GM19328 (cell line): Measurements from ENCODE around the gene PTPRE.
"Not testable (repeated sequence)": the region's sequence is repeated elsewhere in the genome, so short reads cannot be mapped to it uniquely, and the experiment has no call there.

Experiments used
- ATAC-seq: cut with Tn5 transposase; IDR thresholded peaks from one replicate; pipeline ENCODE4 v1.9.1; 2021; ENCODE audit warnings: mild to moderate bottlenecking, moderate library complexity; ENCODE audit not compliant: unreplicated experiment

Gene PTPRE

GRCh38 chr10:128086003-128086863 lies 179.3 kb downstream of the PTPRE start:
- no peak for ATAC-seq

DNA sequence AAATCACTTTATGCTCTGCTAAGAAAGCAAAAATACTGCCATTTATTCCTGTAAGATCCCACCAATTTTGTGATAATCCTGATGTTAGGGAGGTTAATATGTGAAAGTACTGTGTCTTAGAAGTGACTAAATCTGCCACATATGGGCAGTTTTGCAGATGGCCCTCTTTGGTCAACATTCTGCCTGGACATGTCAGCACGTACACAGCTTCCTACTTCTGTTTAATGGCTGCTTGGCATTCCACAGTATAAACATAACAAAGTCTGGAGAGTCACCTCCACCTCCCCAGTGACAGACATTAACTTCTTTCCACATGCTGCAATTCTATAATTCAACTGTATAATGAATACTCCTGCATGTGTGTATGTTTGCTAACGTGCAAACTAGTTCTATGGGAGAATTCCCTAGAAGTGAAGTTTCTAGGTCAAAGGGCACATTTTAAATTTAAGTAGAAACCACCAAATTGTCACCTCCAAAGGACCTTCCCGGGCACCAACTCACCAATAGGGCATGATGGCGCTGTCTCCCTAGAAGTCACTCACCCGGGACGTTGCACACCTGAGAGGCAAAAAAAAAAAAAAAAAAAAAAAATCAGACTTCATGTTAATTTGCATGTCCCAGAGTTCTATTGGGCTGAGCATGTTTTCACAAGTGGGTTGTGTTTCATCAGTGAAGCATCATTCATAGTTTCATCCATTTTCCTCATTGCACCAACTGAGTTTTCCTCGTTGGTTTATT lies 180.4 kb downstream of the PTPRE start:
- ATAC-seq: no peak

- no peak for ATAC-seq
Observed at GRCh38 chr10:128087884-128088709, 181.2 kb downstream of the PTPRE start.

GRCh38 chr10:128091636-128092210 lies 184.8 kb downstream of the PTPRE start:
- no peak for ATAC-seq

DNA sequence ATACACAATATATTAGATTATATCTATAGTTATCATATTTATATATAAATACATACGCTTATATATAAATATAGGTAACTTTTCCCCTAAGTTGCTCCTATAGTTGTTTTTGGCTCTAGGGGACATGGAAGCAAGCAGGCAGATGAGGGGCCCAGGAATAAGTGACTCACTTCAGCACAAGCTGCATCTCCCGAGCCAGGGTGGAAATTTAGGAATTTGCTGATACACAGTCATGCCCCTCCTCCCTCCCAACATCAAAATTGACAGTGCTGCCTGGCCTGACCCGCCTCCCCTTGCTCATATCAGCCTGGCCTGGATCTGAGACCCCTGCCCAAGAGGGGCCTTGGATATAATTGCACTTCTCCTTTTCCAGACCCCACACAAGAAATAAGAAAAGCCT lies 185.6 kb downstream of the PTPRE start:
- ATAC-seq: no peak

DNA sequence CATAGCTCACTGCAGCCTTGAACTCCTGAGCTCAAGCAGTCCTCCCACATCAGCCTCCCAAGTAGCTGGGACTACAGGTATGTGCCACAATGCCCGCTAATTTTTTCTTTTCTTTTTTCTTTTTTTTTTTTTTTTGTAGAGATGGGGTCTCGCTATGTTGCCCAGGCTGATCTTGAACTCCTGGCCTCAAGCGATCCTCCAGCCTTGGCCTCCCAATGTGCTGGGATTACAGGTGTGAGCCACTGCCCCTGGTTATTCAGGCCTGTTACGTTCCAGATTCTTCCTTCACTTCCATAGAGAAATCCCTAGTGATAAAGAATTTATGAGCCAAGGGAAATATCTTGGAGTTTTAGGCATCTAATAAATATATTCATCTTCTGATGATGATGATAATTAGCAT lies 187.7 kb downstream of the PTPRE start:
- ATAC-seq: not testable (repeated sequence)

GRCh38 chr10:128095027-128095752 lies 188.3 kb downstream of the PTPRE start:
- no peak for ATAC-seq

DNA sequence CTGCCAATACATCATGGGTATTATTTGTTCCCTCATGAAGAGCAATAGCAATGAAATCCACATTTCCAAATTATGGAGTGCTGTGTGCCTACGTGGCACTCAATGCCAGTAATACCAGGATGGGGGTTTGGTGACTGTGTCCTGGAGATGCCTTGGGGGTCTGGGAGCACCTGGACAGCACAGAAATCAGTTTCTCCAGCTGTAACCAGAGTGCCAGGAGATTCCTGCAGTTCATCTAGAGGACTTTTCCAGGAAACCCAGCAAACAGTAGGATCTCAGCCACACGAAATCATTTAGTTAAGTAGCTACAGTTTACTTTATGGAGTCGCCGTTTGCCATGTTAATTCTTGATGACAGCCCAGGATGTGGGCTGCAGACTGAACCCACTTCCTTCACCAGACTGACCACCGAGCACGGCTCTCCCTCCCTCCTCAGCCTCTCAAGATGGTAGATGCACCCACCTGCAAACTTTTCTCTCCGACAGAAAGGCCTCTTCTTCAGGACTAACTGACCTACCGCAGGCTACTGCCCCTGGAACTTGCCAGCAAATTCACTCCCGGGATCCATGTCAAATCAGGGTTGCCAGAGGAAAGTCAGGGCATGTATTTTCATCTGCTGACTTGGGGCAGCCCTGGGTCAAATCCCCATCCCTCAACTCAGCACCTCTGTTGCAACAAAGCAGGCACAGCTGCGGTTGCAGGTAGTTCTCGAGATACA lies 189.0 kb downstream of the PTPRE start:
- ATAC-seq: no peak

DNA sequence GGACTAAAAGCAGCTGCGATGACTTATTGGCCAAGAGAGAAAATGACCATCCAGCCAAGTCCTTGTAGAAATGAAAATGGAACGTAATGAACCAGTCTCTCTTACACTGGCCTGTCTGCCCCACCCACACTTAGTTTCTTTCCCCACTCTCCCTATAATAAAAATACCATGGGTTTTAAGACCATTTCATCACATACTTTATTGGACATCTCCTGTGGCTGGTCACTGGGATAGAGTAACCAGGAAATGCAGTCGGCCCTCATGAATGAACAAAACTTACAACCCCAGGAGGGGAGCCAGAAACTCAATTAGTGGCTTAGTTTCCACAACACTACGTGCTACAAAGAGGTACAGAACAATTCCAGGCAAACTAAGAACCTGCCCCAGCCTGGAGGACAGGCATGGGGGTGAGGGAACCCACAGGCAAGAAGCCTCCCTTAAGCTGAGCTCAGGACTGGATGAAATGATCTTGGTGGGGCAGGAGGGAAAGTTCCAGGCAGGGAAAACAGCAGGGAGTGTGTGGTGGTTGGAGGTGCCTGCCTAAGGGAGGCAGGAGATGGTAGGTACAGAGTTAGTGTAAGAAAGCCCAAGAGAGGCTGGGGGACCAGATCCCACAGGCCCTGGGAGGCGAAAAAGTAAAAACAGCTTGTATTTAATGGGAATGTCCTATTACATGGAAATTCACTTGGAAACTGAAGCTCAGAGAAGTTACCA lies 189.7 kb downstream of the PTPRE start:
- no peak for ATAC-seq

DNA sequence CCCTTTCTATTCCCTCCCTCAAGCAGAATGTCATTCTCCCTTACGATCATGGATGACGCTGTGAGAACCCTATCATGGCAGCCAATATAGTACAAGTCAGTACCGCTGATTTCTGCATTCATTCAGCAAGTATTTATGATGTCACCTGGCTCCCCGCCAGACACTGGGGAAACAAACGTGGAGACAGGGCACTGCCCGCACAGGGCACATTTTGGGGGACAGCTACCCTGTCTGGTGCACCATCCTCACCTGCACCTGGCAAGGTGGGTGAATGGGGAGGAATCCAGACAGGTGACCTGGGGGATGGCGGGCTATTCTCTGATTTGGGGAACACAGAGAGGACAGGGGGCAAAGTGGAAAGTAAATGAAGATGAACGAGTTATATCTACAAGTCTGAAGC lies 190.9 kb downstream of the PTPRE start:
- no peak for ATAC-seq

GRCh38 chr10:128098631-128099030 lies 191.7 kb downstream of the PTPRE start:
- ATAC-seq: no peak

- ATAC-seq: no peak
Observed at GRCh38 chr10:128099901-128100300, 193.0 kb downstream of the PTPRE start.

GRCh38 chr10:128101901-128102300 lies 195.0 kb downstream of the PTPRE start:
- no peak for ATAC-seq

DNA sequence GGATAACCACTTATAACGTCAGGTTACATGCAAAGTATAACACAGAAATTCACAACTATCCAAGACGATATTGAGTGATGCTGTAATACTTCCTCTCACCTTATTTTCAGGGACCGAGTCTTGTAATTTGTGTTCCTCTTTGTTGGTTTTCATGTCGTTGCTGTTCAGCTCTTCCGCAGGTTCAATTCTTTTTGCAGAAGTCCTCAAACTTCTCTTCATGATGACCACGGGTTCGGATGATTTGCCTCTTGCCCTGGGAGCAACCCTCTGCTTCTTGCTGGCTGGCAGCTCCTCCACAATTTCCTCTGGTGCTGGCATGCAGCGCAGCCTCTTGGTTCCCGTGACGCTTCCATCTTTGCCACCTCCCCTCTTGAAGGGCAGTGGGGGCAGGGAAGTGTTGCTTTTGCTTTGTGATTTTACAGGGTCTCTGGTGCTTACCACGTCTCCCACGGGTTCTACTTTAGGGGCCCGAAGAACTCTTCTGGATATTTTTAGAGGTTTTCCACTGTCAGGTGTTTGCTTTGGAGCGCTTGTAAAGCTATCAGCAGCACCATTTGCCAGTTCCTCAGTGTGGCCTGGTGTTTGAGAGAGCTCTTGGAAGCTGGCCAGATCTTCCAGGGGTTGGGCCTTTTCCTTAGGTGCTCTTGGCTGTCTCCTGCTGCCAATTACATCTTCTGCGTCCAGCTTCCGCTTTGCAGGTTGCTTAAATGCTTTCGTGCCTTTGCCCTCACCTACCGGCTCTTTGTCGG lies 195.8 kb downstream of the PTPRE start:
- no peak for ATAC-seq

- ATAC-seq: no peak
Observed at GRCh38 chr10:128103229-128103714, 196.4 kb downstream of the PTPRE start.

DNA sequence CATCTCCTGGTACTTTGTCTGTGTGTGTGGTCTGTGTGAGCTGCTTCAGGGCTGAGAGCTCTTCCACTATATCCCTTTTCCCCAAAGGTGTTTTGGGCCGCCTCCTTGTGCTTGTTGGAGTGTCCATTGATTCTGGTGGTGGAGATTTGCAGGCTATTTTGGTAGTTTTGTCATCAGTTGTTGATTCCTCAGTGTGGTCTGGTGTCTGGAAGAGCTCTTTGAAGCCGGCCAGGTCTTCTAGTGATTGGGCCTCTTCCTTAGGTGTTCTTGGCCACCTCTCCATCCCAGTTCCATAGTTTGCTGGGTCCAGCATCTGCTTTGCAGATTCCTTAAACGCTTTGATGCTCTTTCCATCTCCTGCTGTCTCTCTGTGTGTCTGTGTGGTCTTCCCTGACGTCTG lies 198.5 kb downstream of the PTPRE start:
- no peak for ATAC-seq

GRCh38 chr10:128109707-128110106 lies 202.8 kb downstream of the PTPRE start:
- ATAC-seq: no peak

DNA sequence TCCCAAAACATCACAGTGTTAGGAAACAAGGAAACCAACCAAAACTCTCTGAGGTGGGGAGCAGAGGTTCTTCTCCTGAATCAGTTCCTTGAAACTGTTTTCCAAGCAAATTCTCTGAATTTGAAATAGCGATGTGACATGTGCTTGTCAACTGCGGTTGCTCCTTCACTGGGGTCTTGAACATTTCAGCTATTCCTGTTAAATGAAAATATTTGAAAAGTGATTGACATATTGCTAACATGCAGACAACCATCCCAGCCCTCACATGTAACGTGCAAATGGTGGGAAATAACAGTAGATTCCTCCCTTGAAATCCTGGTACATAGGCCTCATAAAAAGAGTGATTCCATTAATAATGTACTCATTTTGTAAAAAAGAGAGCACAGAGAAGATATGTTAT lies 203.4 kb downstream of the PTPRE start:
- no peak for ATAC-seq
